Measurements from ENCODE around the gene FAM236C.
"Not testable (repeated sequence)": the region's sequence is repeated elsewhere in the genome, so short reads cannot be mapped to it uniquely, and the experiment has no call there.

The FAM236C gene

DNA sequence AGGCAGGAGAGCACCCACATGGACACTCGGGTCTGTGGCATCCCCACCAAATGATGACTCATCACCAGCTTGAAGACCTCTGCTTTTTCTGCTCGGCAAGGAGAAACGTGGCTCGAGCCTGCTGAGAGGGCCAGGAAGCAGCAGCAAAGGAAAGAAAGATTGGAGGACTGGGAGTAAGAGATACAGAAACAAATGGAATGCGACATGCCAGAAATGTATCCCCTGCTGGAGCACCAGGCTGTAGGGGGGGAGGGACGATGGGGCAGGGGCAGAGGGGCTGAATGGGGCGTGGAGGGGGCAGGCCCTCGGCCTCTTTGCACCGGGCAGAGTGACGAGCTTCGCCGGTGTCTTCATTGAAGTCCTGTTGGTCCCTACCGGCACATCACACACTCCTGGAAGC, at the start of gene FAM236C:
FAM236C (plus strand) TSS at position 301 of the 400 bp plus-strand sequence. CDS start 100 bp downstream, outside the sequence.
- H3K4me3 ChIP-seq (ENCODE audit: low read depth, low read length); POLR2A ChIA-PET; CTCF ChIA-PET; DNase-seq (ENCODE audit: low read depth, low spot score): not testable (repeated sequence)

DNA sequence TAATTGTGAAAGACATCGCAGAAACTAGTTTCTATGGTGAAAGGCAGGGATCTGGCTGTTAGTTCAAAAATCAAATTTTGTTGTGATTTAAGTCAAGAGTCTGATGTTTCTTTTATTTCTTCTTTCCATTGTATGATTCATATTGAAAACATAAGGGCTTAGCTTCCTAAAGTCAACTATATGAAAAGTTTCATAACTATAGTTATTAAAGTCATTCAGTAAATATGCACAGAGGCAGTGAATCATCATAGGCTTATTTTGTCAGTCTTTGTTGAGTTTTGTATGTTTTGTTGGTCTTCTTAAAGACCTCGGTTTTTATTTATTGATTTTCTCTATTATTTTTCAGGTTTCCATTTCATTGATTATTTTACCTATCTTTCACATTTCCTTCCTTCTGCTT, 29.5 kb upstream of the FAM236C start:
- H3K4me3 ChIP-seq (ENCODE audit: low read depth, low read length); CTCF ChIA-PET; DNase-seq (ENCODE audit: low read depth, low spot score); POLR2A ChIA-PET: not testable (repeated sequence)

DNA sequence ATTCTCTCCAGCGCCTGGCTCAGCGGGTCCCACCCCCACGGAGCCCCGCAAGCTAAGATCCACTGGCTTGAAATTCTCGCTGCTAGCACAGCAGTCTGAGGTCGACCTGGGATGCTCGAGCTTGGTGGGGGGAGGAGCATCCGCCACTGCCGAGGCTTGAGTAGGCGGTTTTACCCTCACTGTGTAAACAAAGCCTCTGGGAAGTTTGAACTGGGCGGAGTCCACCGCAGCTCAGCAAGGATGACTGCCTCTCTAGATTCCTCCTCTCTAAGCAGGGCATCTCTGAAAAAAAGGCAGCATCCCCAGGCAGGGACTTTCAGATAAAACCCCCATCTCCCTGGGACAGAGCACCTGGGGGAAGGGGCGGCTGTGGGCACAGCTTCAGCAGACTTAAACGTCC, 22.7 kb upstream of the FAM236C start:
- CTCF ChIA-PET; DNase-seq (ENCODE audit: low read depth, low spot score); H3K4me3 ChIP-seq (ENCODE audit: low read depth, low read length); POLR2A ChIA-PET: not testable (repeated sequence)

DNA sequence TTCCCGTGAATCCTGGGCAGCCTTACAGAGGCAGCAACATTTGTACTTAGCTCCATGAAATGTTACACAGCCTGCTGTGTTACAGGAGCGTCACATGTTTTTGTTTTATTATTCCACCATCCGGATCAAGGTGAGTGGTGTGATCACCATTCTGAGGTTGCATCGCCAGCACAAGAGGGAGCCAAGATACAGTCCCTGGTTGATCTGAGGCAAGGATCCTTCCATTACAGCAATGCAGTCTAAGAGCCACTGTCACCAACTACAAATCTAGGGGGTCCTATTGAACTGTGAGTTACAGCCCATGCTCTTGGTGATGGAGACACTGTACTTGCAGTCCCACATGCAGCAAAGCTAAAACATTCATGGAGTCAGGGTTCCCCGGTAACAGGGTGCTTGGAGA, 3.7 kb downstream of the FAM236C start:
- POLR2A ChIA-PET; DNase-seq (ENCODE audit: low read depth, low spot score); H3K4me3 ChIP-seq (ENCODE audit: low read depth, low read length); CTCF ChIA-PET: not testable (repeated sequence)

DNA sequence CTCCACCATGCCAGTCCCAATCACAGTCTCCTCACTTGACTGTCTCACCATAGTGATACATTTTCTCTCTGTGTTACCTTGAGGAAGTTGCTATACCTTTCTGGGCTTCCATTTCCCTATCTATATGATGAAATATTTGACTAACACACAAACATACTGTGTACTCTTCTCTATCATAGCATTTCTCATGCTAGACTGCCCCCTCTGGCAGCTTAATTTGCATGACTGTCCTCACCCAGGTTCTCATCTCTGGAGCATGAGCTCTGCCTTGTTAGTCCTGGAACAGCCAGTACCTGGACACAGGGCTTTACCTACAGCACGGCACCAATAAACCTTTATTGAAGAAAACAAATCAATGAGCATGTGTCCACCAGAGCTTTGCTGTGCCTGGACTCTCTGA, 19.9 kb downstream of the FAM236C start:
- POLR2A ChIA-PET; CTCF ChIA-PET; H3K4me3 ChIP-seq (ENCODE audit: low read depth, low read length); DNase-seq (ENCODE audit: low read depth, low spot score): not testable (repeated sequence)

DNA sequence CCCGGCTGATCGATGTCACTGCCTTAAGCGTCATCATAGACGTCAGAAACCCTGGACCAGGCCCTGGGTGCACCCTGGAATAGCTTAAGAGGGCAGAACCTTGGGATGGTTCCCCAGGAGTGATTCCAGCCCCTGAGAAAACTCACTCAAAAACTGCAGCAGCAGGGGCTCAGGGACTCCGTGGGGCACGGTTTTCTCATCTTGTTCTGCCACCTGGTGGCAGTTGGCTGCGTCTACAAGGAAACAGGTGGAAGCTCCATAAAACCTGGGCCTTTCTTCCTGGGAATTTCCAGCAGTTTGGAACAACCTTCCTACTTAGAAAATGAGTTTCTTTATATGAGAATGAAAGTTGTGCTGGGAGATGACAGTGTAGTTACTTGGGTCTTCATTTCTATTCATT, 24.0 kb downstream of the FAM236C start:
- H3K4me3 ChIP-seq (ENCODE audit: low read depth, low read length); CTCF ChIA-PET; DNase-seq (ENCODE audit: low read depth, low spot score); POLR2A ChIA-PET: not testable (repeated sequence)

DNA sequence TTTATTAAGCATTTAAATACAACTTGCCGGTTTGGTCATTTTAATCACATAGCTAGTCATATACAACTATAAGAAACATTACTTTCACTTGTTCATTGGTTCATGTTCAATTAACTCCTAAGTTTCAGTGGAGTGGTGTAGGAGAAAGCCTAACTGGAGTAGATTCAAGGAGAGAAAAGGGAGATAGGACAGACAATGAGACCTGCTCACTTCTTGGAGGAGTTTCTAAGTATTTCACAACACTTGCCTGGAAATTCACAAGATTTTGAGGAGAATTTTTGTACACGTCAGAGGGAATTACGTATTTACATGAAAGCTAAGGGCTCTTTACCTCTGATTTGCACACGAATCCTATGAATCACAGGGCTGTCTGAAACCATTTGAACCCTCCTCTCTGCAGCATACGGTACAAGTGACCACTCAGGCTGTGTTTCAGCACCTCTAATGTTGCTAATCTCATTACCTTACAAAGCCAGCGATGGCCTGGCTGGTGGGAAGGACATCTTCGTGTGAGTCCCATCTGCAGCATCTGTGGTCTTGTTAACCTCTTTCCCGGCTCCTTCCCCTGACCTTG, 24.6 kb downstream of the FAM236C start:
- DNase-seq (ENCODE audit: low read depth, low spot score); CTCF ChIA-PET; POLR2A ChIA-PET; H3K4me3 ChIP-seq (ENCODE audit: low read depth, low read length): not testable (repeated sequence)

DNA sequence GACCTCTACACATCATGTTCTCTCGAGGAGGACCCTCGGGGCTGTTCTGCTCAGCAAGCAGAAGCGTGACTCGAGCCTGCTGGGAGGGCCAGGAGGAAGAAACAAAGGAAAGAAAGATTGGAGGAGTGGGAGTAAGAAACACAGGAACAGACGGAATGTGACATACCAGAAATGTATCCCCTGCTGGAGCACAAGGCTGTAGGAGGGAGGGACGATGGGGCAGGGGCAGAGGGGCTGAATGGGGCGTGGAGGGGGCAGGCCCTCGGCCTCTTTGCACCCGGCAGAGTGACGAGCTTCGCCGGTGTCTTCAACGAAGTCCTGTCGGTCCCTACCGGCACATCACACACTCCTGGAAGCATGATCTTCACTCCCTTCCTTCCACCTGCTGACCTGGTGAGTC, 25.5 kb downstream of the FAM236C start, which contains the start of gene FAM236A:
FAM236A (plus strand) TSS at position 301 of the 400 bp plus-strand sequence; CDS start at position 358, 57 bp downstream.
- CTCF ChIA-PET; POLR2A ChIA-PET; DNase-seq (ENCODE audit: low read depth, low spot score); H3K4me3 ChIP-seq (ENCODE audit: low read depth, low read length): not testable (repeated sequence)

DNA sequence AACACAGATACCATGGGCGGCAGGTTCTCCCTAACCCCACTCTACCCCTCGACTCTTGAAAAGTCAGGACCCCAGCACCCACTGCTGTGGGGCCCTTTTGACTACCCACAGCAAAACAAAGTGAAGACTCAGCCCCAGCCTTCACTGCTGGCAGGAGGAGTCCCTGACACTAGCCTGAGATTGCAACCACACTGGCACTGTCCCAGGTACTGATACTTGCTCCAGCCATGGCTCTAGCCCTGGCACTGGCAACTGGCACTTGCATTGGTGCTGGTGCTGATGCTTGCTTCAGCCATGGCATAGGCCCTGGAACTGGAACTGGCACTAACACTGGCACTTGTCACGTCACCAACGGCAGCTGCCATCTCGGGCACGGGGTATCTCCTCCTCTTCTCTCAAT, 29.9 kb downstream of the FAM236C start:
- CTCF ChIA-PET; POLR2A ChIA-PET; DNase-seq (ENCODE audit: low read depth, low spot score): not testable (repeated sequence)

DNA sequence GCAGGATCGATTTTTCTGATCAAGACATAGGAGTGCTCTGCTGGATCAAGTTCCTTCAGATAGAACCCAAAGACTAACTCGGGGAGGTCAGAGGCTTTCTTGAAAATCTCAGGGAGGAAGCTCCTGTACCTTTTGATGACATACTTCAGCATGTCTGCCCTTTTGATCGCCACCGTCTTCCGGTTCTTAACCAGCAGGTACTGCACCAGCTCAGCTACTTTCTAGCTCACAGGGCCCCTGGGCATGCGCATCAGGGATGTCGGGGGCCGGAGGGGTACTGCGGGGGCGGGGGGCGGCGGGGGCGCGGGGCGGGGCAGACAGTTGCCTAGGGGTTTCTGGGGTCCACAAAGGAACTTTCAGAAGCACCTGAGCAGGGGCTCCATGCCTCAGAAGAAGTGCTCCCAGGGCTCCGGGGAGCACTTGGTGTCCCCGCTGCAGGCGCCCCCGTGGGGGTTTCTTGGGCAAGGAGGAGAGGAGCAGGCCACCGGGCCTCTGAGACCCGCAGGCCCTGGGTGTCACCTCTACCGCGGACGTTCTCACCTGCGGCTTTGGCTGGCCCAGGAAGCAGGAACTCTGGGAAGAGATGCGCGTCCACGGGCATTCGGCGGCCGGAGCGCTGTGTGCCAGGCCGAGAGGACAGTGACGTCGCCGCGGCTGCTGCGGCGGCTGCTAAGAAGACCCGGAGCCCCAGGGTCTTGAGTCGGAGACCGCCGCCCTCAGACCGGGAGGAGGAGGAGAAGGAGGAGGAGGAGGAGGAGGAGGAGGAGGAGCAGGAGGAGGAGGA, 30.8 kb downstream of the FAM236C start:
- POLR2A ChIA-PET; DNase-seq (ENCODE audit: low read depth, low spot score); CTCF ChIA-PET; H3K4me3 ChIP-seq (ENCODE audit: low read depth, low read length): not testable (repeated sequence)

More for the DNA sequence above, 29.9 kb downstream of the FAM236C start:
- H3K4me3 ChIP-seq (ENCODE audit: low read depth, low read length): not testable (repeated sequence)

DNA sequence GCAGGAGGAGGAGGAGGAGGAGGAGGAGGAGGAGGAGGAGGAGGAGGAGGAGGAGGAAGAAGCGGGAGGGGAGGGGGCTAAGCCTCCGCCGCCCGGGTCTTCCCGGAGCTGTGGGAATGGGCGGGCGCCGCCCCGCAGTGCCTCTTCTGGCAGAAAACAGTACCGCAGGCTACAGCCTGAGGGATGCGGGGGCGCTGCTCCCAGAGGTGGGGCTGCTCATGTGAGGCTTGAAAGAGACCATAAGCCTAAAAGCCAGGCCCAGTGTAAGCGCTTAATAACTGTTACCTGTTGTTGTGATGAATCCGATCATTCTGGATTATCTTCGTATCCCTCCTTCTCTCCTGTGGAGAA, 31.4 kb downstream of the FAM236C start, which contains the start of gene DMRTC1:
DMRTC1 (minus strand) TSS at position 19 of the 351 bp plus-strand sequence. CDS start 68,143 bp downstream, outside the sequence.
- DNase-seq (ENCODE audit: low read depth, low spot score); POLR2A ChIA-PET; H3K4me3 ChIP-seq (ENCODE audit: low read depth, low read length); CTCF ChIA-PET: not testable (repeated sequence)

DNA sequence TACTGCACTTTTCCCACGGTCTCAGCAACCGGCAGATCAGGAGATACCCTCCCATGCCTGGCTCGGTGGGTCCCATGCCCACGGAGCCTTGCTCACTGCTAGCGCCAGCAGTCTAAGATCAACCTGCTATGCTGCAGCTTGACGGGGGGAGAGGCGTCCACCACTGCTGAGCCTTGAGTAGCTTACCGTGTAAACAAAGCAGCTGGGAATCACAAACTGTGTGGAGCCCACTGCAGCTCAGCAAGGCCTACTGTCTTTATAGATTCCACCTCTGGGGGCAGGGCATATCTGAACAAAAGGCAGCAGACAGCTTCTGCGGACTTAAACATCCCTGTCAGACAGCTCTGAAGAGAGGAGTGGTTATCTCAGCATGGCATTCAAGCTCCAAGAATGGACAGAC, 47.6 kb downstream of the FAM236C start:
- CTCF ChIA-PET; POLR2A ChIA-PET; DNase-seq (ENCODE audit: low read depth, low spot score); H3K4me3 ChIP-seq (ENCODE audit: low read depth, low read length): not testable (repeated sequence)

All from AG04449 (cell line).